ENCODE measurements around the gene STX16. TPM values are rescaled to one million over a fixed set of nuclear protein-coding genes. Genes with fewer than 3 reads are reported as not detected.

STX16 gene
- total and polyA plus RNA-seq, 8 donors: 12.8 to 179 (median 52.2) TPM

- no peaks in the 10 kb centered on the region for H3K27me3 ChIP-seq
- H3K4me3 ChIP-seq: no peak overlapping the region
- H3K9me3 ChIP-seq: peaks cover 0 to 5% (median 0%) of the 10 kb centered on the region in 4 donors
- intact Hi-C loops (cut with DNase I; ENCODE audit: low total_unique reads): no loop called here
- TF ChIP-seq POLR2A (IDR thresholded peaks at IDR 0.05): no peak
- no peak for TF ChIP-seq EP300 (IDR thresholded peaks at IDR 0.05)
- TF ChIP-seq, protein P1, sequence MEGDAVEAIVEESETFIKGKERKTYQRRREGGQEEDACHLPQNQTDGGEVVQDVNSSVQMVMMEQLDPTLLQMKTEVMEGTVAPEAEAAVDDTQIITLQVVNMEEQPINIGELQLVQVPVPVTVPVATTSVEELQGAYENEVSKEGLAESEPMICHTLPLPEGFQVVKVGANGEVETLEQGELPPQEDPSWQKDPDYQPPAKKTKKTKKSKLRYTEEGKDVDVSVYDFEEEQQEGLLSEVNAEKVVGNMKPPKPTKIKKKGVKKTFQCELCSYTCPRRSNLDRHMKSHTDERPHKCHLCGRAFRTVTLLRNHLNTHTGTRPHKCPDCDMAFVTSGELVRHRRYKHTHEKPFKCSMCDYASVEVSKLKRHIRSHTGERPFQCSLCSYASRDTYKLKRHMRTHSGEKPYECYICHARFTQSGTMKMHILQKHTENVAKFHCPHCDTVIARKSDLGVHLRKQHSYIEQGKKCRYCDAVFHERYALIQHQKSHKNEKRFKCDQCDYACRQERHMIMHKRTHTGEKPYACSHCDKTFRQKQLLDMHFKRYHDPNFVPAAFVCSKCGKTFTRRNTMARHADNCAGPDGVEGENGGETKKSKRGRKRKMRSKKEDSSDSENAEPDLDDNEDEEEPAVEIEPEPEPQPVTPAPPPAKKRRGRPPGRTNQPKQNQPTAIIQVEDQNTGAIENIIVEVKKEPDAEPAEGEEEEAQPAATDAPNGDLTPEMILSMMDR (IDR thresholded peaks at IDR 0.05): no peak
- no peak for TF ChIP-seq POLR2AphosphoS5 (IDR thresholded peaks at IDR 0.05)
- no peaks in the 10 kb centered on the region for H3K36me3 ChIP-seq
- peak; percentile 32 to 39 for DNase-seq
- no peak overlapping the region for H3K27ac ChIP-seq
- 25 to 45% (median 36%) methylated on average over 9 to 14 of the region's 14 CpGs for WGBS, 5 donors
- peaks cover 6 to 15% (median 14%) of the 10 kb centered on the region in 4 donors for H3K4me1 ChIP-seq
These were observed 38.9 kb upstream of the STX16 start for GRCh38 chr20:58612121-58612691.

DNA sequence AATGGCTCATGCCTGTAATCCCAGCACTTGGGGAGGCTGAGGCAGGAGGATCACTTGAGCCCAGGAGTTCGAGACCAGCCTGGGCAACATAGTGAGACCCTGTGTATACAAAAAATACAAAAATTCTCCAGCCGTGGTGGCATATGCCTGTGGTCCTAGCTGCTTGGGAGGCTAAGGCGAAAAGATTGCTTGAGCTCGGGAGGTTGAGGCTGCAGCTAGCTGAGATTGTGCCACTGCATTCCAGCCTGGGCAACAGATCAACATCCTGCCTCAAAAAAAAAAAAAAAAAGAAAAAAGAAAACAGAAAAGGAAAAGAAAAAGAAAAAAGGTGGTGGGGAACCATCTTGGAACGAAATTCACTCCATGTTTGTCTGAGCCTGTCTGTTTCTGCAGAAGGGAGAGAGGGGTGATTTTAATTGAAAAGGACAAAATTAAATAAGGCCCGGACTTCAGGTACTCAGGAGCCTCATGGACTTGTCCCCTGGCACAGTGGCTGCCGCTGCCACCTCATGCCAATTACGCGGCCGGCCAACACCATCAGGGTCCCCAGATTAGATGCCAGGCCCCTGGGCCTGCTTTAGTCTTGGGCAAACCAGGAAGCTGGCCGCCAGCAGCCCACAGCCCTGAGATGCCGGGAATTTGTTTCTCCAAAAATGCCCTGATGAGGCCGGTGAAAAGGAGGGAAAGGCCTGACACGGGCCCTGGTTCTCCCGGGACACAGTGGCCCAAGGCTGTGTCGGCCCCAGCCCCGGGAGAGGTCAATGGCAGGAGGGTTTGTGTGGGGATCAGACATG, 37.8 kb upstream of the STX16 start:
- Histone ChIP-seq H3K36me3 (no peaks in the 10 kb centered on the region), H3K27me3 (no peaks in the 10 kb centered on the region), H3K27ac (no peak overlapping the region), H3K4me3 (no peak overlapping the region), H3K4me1 (peaks cover 6 to 16% (median 14%) of the 10 kb centered on the region in 4 donors), H3K9me3 (peaks cover 0 to 7% (median 0%) of the 10 kb centered on the region in 4 donors)
- 86 to 95% (median 92%) methylated on average over 17 of the region's 17 CpGs for WGBS, 5 donors
- TF ChIP-seq, protein P1 (IDR thresholded peaks at IDR 0.05): no peak
- no peak for TF ChIP-seq POLR2AphosphoS5 (IDR thresholded peaks at IDR 0.05)
- TF ChIP-seq POLR2A (IDR thresholded peaks at IDR 0.05): no peak
- TF ChIP-seq EP300 (IDR thresholded peaks at IDR 0.05): no peak
- intact Hi-C loops (cut with DNase I; ENCODE audit: low total_unique reads): no loop called here
- DNase-seq: no peak

DNA sequence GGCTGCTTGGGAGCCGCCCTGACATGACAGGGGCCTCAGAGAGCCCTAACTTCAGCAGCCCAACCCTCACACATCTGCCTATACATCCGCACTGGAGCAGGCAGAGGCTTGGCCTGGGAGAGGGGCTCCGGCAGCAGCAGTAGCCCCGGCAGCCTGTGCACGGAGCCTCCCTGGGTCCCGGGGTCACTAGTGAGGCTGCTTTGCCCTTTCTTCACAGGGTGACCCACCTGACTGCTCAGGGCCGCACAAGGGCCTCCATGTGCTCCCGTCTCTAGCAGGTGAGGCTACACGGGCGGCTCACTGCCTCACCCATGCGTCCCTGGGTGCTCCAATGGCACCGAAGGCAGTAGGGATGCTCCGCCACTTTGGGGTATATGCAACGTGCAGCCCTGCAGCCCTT, 36.7 kb upstream of the STX16 start:
- no peak overlapping the region for H3K27ac ChIP-seq
- no peak for DNase-seq
- no peaks in the 10 kb centered on the region for H3K36me3 ChIP-seq
- H3K4me3 ChIP-seq: no peak overlapping the region
- 92 to 100% (median 92%) methylated on average over 2 to 14 of the region's 14 CpGs for WGBS, 5 donors
- peaks cover 0 to 7% (median 0%) of the 10 kb centered on the region in 4 donors for H3K9me3 ChIP-seq
- H3K4me1 ChIP-seq: peaks cover 6 to 24% (median 17%) of the 10 kb centered on the region in 4 donors
- peaks cover 0 to 6% (median 5%) of the 10 kb centered on the region in 3 donors for H3K27me3 ChIP-seq
- intact Hi-C loops (cut with DNase I; ENCODE audit: low total_unique reads): no loop called here
- TF ChIP-seq POLR2AphosphoS5 (IDR thresholded peaks at IDR 0.05) (no peak), POLR2A (IDR thresholded peaks at IDR 0.05) (no peak), EP300 (IDR thresholded peaks at IDR 0.05) (no peak)
- TF ChIP-seq, protein P1 (IDR thresholded peaks at IDR 0.05): no peak

GRCh38 chr20:58614984-58615760, 35.9 kb upstream of the STX16 start:
- intact Hi-C loops (cut with DNase I; ENCODE audit: low total_unique reads): no loop called here
- DNase-seq: no peak
- no peaks in the 10 kb centered on the region for H3K36me3 ChIP-seq
- H3K4me1 ChIP-seq: peaks cover 6 to 25% (median 18%) of the 10 kb centered on the region in 4 donors
- TF ChIP-seq, protein P1 (IDR thresholded peaks at IDR 0.05): no peak
- TF ChIP-seq POLR2AphosphoS5 (IDR thresholded peaks at IDR 0.05) (no peak), EP300 (IDR thresholded peaks at IDR 0.05) (no peak), POLR2A (IDR thresholded peaks at IDR 0.05) (no peak)
- 79 to 87% (median 84%) methylated on average over 22 of the region's 22 CpGs for WGBS, 5 donors
- H3K27me3 ChIP-seq: peaks cover 0 to 11% (median 8%) of the 10 kb centered on the region in 3 donors
- no peak overlapping the region for H3K27ac ChIP-seq
- no peak overlapping the region for H3K4me3 ChIP-seq
- H3K9me3 ChIP-seq: peaks cover 0 to 7% (median 0%) of the 10 kb centered on the region in 4 donors

All from stomach (tissue), 9 donors.